ENCODE data around the gene PSENEN.
"Not testable (repeated sequence)": the region's sequence is repeated elsewhere in the genome, so short reads cannot be mapped to it uniquely, and the experiment has no call there.

PSENEN gene

DNA sequence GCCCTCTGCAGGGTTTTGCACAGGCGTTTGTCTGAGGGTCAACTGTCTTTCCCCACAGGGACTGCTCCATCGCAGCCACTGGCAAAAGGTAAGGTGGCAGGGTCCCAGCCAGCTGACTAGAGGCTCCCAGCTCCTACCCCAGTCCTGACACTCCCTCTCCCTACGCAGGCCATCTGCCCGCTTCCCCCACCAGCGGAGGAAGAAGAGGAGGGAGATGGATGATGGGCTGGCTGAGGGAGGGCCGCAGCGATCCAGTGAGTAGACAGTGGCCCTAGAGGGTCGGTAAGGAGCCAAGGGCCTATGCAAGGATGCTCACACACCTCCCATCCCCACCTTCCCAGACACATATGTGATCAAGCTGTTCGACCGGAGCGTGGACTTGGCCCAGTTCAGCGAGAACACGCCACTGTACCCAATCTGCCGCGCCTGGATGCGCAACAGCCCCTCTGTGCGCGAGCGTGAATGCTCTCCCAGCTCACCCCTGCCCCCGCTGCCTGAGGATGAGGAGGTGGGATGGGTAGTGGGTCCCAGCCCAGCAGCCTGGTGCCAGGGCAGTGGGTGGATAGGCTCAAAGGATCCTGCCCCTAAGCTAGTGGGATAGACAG lies 7.4 kb downstream of the PSENEN start:
- no peak for DNase-seq

DNA sequence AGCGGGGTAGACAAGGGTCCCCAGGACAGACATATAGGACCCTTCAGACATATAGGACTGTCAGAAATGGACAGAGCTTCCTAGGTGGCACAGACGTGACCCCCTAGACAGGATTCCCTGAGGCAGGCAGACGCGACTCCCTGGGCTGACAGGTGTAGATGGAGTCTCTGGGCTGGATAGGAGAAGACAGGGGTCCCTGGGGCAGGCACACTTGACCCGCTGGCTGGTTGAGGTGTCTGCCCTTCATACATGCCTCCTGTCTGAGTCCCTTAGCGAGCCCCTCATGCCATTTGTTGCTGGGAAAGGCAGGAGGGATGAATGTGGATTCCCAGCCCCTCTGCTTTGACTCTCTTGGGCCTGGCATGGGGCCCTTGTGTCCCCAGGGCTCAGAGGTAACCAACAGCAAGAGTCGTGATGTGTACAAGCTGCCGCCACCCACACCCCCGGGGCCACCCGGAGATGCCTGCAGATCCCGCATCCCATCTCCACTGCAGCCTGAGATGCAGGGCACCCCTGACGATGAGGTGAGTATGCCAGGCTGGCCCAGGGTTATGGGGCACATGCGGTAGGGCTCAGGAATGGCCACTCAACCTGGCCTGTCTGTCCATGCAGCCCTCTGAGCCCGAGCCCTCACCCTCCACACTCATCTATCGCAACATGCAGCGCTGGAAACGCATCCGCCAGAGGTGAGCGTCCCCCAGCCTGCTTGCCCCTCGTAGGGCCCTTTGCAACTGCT lies 8.4 kb downstream of the PSENEN start:
- DNase-seq: no peak

DNA sequence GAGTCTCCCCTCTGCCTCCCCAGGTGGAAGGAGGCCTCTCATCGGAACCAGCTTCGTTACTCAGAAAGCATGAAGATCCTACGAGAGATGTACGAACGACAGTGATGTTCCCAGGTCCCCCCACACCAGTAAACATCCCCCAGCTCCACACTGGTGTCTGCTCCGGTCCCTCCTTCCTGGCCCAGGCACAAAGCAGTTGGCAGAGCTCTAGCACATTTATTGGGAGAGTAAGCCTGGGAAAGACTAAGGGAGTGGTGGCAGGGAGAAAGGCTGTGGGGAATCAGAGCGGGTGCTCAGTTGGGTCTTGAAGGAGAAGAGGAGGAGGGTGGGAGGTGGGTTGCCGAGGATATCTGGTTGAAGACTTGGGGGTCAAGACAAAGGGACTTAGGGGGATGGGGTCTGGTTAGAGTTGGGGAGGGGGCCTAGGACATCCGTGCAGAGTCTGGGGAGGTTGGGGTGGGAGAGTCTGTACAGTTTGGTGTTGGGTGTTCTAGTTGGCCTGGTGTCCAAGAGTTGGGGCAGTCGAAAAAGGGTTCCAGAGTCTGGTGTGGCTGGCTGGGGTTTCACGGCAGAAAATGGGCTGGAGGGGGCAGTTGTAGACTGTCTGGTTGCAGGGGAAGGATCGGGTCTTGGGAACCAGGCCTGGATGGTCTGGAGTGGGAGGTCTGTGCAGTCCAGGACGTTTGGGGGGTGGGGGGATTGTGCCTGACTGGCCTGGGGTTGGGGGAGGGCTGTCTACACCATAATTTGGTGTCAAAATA lies 9.1 kb downstream of the PSENEN start:
- DNase-seq: no peak

DNA sequence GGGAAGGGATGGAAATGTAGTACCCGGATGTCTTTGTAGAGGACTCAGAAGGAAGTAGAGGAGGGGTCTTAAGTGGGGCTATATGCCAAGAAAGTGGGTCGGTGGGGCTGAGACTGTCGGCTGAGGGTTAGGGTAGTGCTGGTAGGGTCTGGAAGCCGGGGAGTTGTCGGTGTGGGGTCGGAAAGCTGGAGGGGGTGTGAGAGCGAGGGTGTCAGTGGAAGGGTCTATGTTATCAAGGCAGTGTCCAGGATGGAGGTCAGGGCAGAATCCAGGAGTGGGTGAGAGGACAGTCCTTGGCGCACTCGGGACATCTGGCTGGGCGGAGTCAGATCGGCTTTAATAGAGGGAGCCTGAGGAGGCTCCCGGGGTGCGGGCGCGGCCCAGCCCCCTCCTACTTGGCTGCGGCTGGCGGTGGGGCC lies 9.7 kb downstream of the PSENEN start:
- DNase-seq: no peak

DNA sequence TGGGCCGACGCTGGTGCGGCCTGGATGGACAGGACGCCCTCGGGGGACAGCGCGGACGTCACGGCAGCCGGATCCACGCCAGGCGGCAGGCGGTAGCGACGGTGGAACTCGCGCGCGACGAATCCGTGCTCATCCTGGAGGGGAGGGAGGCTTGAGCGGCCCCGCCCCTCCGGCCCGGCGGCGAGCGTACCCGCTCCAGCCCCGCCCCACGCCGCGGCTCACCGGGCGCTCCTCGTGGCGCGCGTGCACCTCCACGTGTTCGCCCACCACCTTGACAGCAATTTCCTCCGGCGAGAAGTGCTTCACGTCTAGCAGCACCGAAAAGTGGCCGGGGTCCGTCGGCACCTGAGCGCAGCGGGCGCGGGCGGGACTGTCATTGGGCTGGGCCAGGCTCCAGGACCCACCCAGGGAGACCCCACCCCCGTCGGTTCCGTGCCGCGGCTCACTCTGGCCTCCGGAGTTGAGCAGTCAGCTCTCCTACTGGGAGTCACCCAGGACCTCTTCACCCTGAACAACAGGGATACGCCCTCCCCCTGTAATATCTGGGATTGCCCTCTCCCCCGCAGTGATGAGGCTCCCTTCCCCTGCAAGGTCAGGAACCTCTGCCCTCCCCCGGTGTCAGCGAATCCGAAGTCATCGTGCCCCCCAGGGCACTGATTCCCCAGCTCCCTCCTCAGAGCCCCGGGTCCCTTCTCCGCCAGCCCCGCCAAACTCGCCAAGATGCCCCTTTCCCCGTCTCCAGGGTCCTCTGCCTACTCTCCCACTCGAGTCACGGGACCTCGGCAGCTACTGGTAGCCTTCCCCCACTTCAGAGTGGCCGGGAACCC lies 10.3 kb downstream of the PSENEN start:
- DNase-seq: no peak

DNA sequence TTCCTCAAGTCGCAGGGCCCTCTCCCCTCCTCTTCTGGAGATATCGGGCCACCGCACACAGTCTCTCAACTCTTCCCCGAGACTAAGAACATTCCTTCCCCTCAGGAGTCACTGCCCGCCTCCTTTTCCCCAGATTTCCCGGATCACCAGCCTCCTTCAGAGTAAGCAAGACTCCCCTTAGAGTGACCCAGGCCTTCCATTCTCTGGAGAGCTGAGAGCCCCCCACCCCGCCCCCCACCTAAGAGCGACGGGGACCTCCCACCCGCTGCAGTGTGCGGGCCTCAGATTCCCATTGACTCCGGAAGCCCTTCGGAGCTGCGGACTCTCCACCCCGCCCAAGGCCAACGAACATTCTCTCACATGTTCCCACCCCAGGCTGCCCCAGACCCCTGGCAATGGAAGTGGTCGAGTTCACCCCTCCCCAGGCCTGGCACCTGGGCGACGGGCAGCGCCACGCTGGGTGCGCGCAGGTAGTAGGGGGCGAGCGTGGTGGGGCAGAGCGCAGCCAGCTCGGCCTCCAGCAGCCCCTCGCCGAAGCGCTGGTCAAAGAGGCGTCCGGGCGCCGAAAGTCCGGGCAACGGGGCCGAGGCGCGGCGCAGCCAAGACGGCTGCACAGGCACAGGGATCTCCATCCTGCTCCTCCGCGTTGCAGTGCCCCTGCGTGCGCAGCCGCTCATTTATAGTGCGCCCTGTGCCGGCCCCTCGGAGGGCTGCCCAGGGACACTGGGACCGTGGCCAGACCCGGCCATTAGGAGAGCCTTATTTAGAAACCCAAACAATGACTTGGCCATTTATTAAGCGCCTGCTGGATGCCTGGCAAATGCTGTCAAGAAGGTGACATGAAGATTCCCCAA lies 11.2 kb downstream of the PSENEN start, which contains the start of gene HSPB6:
HSPB6 (minus strand) TSS at position 653 of the 854 bp plus-strand sequence; CDS start at position 632, 21 bp downstream.
- peak; percentile 12 to 59 for DNase-seq

- DNase-seq: peak; percentile 16 to 74
These were observed 11.8 kb downstream of the PSENEN start for GRCh38 chr19:35757231-35757748.

DNA sequence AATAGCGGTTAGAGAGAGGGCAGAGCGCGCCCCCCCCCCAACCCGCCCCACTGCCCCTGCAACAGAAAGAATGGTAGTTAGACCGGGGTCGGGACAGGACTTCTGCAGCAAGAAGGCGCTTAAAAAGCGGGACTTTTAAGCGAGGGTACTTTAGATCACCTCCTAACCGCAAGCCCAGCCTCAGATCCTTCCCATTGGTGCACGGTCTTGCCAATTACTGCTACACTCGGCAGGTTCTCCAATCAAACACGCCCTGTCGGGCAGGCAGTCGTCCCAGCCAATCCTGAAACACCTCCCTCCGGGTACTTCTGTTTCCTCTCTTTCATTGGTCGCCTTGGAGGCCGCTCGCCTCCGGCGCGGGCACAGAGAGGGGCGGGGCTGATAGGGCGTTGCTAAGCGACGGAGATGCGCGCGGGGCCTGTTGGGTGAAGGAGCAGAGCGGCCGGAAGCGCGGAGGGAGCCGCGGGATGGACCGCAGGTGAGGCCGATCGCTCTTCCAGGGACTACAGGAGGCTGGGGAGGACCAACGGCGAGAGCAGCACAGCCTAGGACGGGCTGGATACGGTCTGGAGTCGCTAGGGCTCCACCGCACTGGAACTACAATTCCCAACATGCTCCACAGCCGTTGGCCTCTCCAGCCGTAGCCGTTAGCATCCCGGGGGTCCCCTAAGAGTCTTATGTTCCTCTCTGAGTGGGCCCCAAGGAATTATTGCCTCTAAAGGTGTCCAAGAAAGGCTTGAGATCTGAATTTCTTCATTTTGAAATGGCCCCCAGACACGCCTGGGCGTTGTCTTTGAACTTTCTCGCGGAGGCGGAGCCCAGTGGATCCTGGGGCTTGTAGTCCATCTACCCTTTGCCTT lies 12.5 kb downstream of the PSENEN start, which contains the start of gene PROSER3:
PROSER3 (plus strand) TSS at position 428 of the 860 bp plus-strand sequence; CDS start at position 468, 40 bp downstream.
- peak; percentile 98 for DNase-seq

DNA sequence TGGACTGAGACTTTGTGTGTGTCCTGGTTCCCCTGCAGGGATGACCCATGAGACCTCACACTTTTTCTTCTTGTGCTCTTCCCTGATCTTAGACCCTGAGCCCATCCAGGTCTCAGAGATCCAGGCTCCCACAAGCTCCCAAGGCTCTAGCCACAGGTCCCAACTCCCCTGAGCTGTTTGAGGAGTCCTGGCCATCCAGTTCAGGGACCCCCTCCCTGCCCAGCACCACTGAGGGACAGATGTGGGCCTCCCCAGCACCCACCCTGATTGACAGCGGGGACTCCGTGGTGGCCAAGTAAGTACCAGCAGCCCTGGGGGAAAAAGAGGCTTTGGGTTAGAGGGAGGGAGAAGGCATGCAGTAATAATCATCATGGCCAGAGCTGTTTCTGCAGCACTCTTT lies 14.2 kb downstream of the PSENEN start:
- no peak for DNase-seq

DNA sequence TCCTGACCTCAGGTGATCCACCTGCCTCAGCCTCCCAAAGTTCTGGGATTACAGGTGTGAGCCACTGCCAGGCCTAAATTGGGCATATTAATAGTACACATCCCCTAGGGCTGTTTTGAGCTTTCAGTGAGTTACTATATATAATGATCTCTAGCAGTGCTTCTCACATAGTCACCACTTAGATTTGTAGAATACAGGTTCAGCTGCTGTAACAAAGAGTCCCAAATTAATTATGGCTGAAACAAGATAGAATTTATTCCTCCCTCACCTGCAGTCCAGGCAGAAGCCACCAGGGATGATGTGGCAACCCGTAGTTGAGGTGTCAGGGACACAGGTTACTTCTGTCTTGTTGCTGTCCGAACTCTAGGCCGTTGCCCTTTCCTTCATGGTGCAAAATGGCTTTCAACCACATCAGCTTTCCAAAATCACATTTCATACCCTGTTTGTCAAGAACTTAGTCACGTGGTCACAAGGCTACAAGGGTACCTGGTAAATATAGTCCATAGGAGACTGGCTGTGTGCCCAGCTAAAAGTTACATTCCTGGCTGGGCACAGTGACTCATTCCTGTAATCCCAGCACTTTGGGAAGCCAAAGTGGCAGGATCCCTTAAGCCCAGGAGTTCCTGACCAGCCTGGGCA lies 15.4 kb downstream of the PSENEN start:
- DNase-seq: no peak

GRCh38 chr19:35764432-35765315 lies 19.2 kb downstream of the PSENEN start:
- no peak for DNase-seq

DNA sequence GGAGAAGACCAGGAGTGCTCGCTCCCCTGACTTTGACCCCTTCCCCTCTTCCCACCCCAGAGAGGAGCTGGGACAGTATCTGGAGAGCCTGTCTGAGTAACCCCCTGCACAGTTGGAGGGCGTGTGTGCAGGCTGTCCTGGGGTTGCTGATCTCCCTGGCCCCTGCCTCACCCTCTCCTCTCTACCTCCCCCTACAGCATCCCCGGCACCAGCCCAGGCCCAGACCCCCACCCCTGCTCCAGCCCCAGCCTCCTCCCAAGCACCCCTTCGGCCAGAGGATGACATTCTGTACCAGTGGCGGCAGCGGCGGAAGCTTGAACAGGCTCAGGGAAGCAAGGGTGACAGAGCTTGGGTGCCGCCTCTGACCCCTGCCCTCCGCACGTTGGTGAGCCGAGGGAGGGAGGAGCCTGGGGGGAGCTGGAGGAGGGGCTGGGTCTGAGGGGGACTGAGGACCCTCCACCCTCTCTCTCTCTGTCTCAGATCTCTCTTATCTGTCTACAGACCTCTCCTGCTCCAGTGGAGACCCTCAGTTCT lies 21.2 kb downstream of the PSENEN start:
- DNase-seq: no peak

DNA sequence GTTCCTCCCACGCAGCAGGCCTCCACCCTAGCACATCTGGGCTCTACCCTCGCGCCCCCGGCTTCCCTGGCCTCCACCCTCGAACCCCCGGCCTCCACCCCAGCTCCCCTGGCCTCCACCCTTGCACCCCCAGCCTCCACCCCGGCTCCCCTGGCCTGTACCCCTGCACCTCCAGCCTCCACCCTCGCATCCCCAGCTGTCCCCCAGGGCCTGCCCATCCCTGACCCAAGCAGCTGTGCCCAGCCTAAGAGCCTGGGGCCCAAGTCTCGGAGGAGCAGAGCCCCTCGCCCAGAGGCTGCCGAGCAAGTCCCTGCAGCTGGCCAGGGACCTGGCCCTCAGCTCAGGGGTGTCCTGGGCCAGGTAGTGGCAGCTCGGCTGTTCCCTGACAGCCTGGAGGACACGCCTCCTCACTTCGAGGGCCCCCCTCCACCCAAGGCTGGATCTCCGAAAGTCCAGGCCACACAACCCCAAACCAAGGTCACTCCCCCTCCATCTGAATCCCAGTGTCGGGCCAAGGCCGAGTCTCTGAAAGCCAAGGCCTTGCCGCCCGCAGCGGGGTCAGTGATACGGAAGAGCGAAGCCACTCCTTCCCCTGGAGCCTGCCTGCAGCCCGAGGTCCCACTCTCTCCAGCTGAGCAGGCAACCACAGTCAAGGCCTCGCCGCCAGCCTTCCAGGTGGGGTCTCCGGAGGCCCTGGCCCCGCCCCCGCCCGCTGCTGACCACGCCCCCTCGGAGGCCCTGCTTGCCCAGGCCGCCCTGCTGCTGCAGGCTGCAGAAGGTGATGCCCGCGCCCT lies 22.0 kb downstream of the PSENEN start:
- DNase-seq: no peak

- no peak for DNase-seq
These were observed 22.6 kb downstream of the PSENEN start for GRCh38 chr19:35768082-35768421.

DNA sequence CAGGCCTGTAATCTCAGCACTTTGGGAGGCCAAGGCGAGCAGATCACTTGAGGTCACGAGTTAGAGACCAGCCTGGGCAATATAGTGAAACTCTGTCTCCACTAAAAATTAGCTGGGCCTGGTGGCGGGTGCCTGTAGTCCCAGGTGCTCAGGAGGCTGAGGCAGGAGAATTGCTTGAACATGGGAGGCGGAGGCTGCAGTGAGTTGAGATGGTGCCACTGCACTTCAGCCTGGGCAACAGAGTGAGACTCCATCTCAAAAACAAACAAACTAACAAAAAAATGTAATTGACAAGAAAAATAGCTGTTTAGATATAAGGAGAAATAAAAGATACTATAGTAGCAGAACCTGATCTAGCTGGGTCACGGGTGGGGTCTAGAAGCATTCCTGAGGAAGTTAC lies 26.9 kb downstream of the PSENEN start:
- DNase-seq: not testable (repeated sequence)

- DNase-seq: no peak
These were observed 27.8 kb downstream of the PSENEN start for GRCh38 chr19:35773020-35773806.

Data from SHP77 (cell line).